Right atrium auricular region (tissue), 2 donors: Measurements from ENCODE around the gene ITPR2. TPM values are rescaled to one million over a fixed set of nuclear protein-coding genes. Genes with fewer than 3 reads are reported as not detected.

Source experiments
- DNase-seq: peaks from one replicate; pipeline ENCODE4 v3.0.0-alpha.2; 2019; ENCODE audit warnings: low spot score
- H3K27ac ChIP-seq, 2 donors: fragments of 200-600 bp; sonication (generic); 1 replicate in 1 of 2; 2 replicates in 1 of 2; pipeline ENCODE4 v1.5.1; 2016 to 2019
- H3K27me3 ChIP-seq, 2 donors: fragments of 200-600 bp; sonication (generic); one replicate each; pipeline versions ENCODE4 v1.5.1 to v1.6.0; 2017 to 2019
- H3K36me3 ChIP-seq: fragments of 200-600 bp; sonication (generic); one replicate; pipeline ENCODE4 v1.5.1; 2016
- H3K4me1 ChIP-seq, 2 donors: fragments of 200-600 bp; sonication (generic); one replicate each; pipeline versions ENCODE4 v1.5.1 to v1.6.0; 2017 to 2019
- H3K4me3 ChIP-seq, 2 donors: fragments of 200-600 bp; sonication (generic); 1 replicate in 1 of 2; 2 replicates in 1 of 2; pipeline ENCODE4 v1.5.1; 2017 to 2019; ENCODE audit warnings: mild to moderate bottlenecking in 1 of 2, moderate library complexity in 1 of 2
- H3K9me3 ChIP-seq, 2 donors: fragments of 200-600 bp; sonication (generic); one replicate each; pipeline ENCODE4 v1.5.1; 2019
- CTCF ChIP-seq, 2 donors: fragments of 200-600 bp; sonication (generic); IDR thresholded peaks; one replicate each; pipeline ENCODE4 v1.5.1; 2019; ENCODE audit warnings: antibody characterized with exemption in 2 of 2
- total RNA-seq, 2 donors: library from RNA; depleted of rRNA; stranded (reverse); fragments of >200 nt; gene quantifications; one replicate each; pipeline ENCODE4 v1.1.0, GENCODE V29; 2016

Gene ITPR2
- total RNA-seq, 2 donors from 2014 or later: 13.0 to 20.7 TPM

- Histone ChIP-seq H3K36me3 (no peaks in the 10 kb centered on the region), H3K4me1 (no peaks in the 10 kb centered on the region), H3K9me3 (no peaks in the 10 kb centered on the region), H3K27ac (no peak overlapping the region), H3K4me3 (no peak overlapping the region), H3K27me3 (no peaks in the 10 kb centered on the region)
- no peak for DNase-seq
- TF ChIP-seq CTCF (IDR thresholded peaks at IDR 0.05): no peak
Observed at GRCh38 chr12:26799741-26800140, 33.3 kb downstream of the ITPR2 start.

- Histone ChIP-seq H3K4me3 (no peak overlapping the region), H3K27me3 (no peaks in the 10 kb centered on the region), H3K36me3 (no peaks in the 10 kb centered on the region), H3K27ac (no peak overlapping the region), H3K4me1 (no peaks in the 10 kb centered on the region), H3K9me3 (no peaks in the 10 kb centered on the region)
- no peak for DNase-seq
- TF ChIP-seq CTCF (IDR thresholded peaks at IDR 0.05): no peak
Observed at GRCh38 chr12:26798640-26799039, 34.4 kb downstream of the ITPR2 start.

GRCh38 chr12:26798023-26798422 is 35.0 kb downstream of the ITPR2 start:
- no peak for TF ChIP-seq CTCF (IDR thresholded peaks at IDR 0.05)
- DNase-seq: no peak
- no peaks in the 10 kb centered on the region for H3K9me3 ChIP-seq
- no peaks in the 10 kb centered on the region for H3K4me1 ChIP-seq
- H3K27ac ChIP-seq: no peak overlapping the region
- H3K36me3 ChIP-seq: no peaks in the 10 kb centered on the region
- no peak overlapping the region for H3K4me3 ChIP-seq
- H3K27me3 ChIP-seq: no peaks in the 10 kb centered on the region

- Histone ChIP-seq H3K27ac (no peak overlapping the region), H3K36me3 (no peaks in the 10 kb centered on the region), H3K4me1 (peaks cover 0 to 8% of the 10 kb centered on the region in 2 donors), H3K4me3 (no peak overlapping the region), H3K9me3 (no peaks in the 10 kb centered on the region), H3K27me3 (no peaks in the 10 kb centered on the region)
- no peak for DNase-seq
- no peak for TF ChIP-seq CTCF (IDR thresholded peaks at IDR 0.05)
Observed at GRCh38 chr12:26795910-26796309, 37.1 kb downstream of the ITPR2 start.

GRCh38 chr12:26791301-26791791 is 41.6 kb downstream of the ITPR2 start:
- no peak for TF ChIP-seq CTCF (IDR thresholded peaks at IDR 0.05)
- H3K36me3 ChIP-seq: no peaks in the 10 kb centered on the region
- H3K27me3 ChIP-seq: no peaks in the 10 kb centered on the region
- DNase-seq: no peak
- H3K4me1 ChIP-seq: peaks cover 0 to 26% of the 10 kb centered on the region in 2 donors
- H3K27ac ChIP-seq: no peak overlapping the region
- no peaks in the 10 kb centered on the region for H3K9me3 ChIP-seq
- no peak overlapping the region for H3K4me3 ChIP-seq

GRCh38 chr12:26790645-26790994 is 42.4 kb downstream of the ITPR2 start:
- Histone ChIP-seq H3K27ac (no peak overlapping the region), H3K27me3 (no peaks in the 10 kb centered on the region), H3K4me3 (no peak overlapping the region), H3K36me3 (no peaks in the 10 kb centered on the region), H3K4me1 (peaks cover 0 to 26% of the 10 kb centered on the region in 2 donors), H3K9me3 (no peaks in the 10 kb centered on the region)
- no peak for DNase-seq
- TF ChIP-seq CTCF (IDR thresholded peaks at IDR 0.05): no peak
